Measurements from ENCODE around the gene ZCCHC18. TPM values are rescaled to one million over a fixed set of nuclear protein-coding genes. Genes with fewer than 3 reads are reported as not detected.
A peak's percentile ranks its signal among the peaks of the same experiment; 100 is the strongest.
"Not testable (repeated sequence)": the region's sequence is repeated elsewhere in the genome, so short reads cannot be mapped to it uniquely, and the experiment has no call there.

ZCCHC18 gene
- total RNA-seq (0.56 and 0.57 TPM in 2 replicates), polyA plus RNA-seq (1.2 and 5.7 TPM in 2 replicates)

GRCh38 chrX:104112326-104112951 lies at the start of gene ZCCHC18:
TSS of gene ZCCHC18 (plus strand) at chrX:104112523. CDS start at chrX:104114112, 1,589 bp downstream.
- no peaks in the 10 kb centered on the region for H3K27me3 ChIP-seq
- TF ChIP-seq CTCF (IDR thresholded peaks at IDR 0.05; ENCODE audit: poor library complexity), result no peak
- no peak for TF ChIP-seq EZH2phosphoT487 (IDR thresholded peaks at IDR 0.05; ENCODE audit: low read depth, severe bottlenecking, unreplicated experiment)
- H4K20me1 ChIP-seq (ENCODE audit: insufficient read depth, poor library complexity, severe bottlenecking), result no peaks in the 10 kb centered on the region
- no peaks in the 10 kb centered on the region for H3K9me2 ChIP-seq (replicated peaks; ENCODE audit: insufficient read depth)
- no peaks in the 10 kb centered on the region for H3K4me1 ChIP-seq (ENCODE audit: insufficient read depth)
- no peaks in the 10 kb centered on the region for H3K36me3 ChIP-seq (replicated peaks; ENCODE audit: insufficient read depth, low read depth)
- H3K79me2 ChIP-seq, result no peaks in the 10 kb centered on the region
- no peaks in the 10 kb centered on the region for H3K9me3 ChIP-seq (ENCODE audit: low read depth)
- peak; percentile 58 for DNase-seq (ENCODE audit: low spot score)
- H3K4me3 ChIP-seq, result peak within 1 kb of the TSS; percentile 58
- H3K27ac ChIP-seq, result peak within 1 kb of the TSS; percentile 92
- peak within 1 kb of the TSS; percentile 84 for H3K4me2 ChIP-seq
- 39% methylated on average over 56 of the region's 67 CpGs for WGBS (ENCODE audit: low lambda C conversion rate, missing lambda C conversion rate)
- peak within 1 kb of the TSS; percentile 66 for H2AFZ ChIP-seq

- H2AFZ ChIP-seq; H3K4me2 ChIP-seq; H3K9me3 ChIP-seq (ENCODE audit: low read depth); H4K20me1 ChIP-seq (ENCODE audit: insufficient read depth, poor library complexity, severe bottlenecking); H3K4me1 ChIP-seq (ENCODE audit: insufficient read depth); H3K9me2 ChIP-seq (replicated peaks; ENCODE audit: insufficient read depth); H3K36me3 ChIP-seq (replicated peaks; ENCODE audit: insufficient read depth, low read depth); H3K27ac ChIP-seq; H3K4me3 ChIP-seq; DNase-seq (ENCODE audit: low spot score); H3K79me2 ChIP-seq; H3K27me3 ChIP-seq: not testable (repeated sequence)
- WGBS (ENCODE audit: low lambda C conversion rate, missing lambda C conversion rate), result 98% methylated on average over 8 of the region's 18 CpGs
These were observed 49.7 kb upstream of the ZCCHC18 start for GRCh38 chrX:104062636-104063035.

GRCh38 chrX:104075778-104076445 lies 36.4 kb upstream of the ZCCHC18 start, which contains the start of gene TMSB15C:
TSS of gene TMSB15C (minus strand) at chrX:104076236.
- H4K20me1 ChIP-seq (ENCODE audit: insufficient read depth, poor library complexity, severe bottlenecking); H3K9me3 ChIP-seq (ENCODE audit: low read depth); H3K36me3 ChIP-seq (replicated peaks; ENCODE audit: insufficient read depth, low read depth); H3K27me3 ChIP-seq; H3K9me2 ChIP-seq (replicated peaks; ENCODE audit: insufficient read depth); DNase-seq (ENCODE audit: low spot score); H3K79me2 ChIP-seq; H3K4me3 ChIP-seq; H2AFZ ChIP-seq; H3K4me1 ChIP-seq (ENCODE audit: insufficient read depth); H3K27ac ChIP-seq; H3K4me2 ChIP-seq: not testable (repeated sequence)
- WGBS (ENCODE audit: low lambda C conversion rate, missing lambda C conversion rate), result no CpG with 5 or more reads among the region's 46 CpGs

- not testable (repeated sequence) for H3K9me3 ChIP-seq (ENCODE audit: low read depth); H3K27me3 ChIP-seq; H3K4me3 ChIP-seq; H3K9me2 ChIP-seq (replicated peaks; ENCODE audit: insufficient read depth); H3K4me1 ChIP-seq (ENCODE audit: insufficient read depth); H3K27ac ChIP-seq; DNase-seq (ENCODE audit: low spot score); H3K4me2 ChIP-seq; H3K79me2 ChIP-seq; H2AFZ ChIP-seq; H3K36me3 ChIP-seq (replicated peaks; ENCODE audit: insufficient read depth, low read depth); H4K20me1 ChIP-seq (ENCODE audit: insufficient read depth, poor library complexity, severe bottlenecking)
- WGBS (ENCODE audit: low lambda C conversion rate, missing lambda C conversion rate), result no CpG with 5 or more reads among the region's 6 CpGs
These were observed 34.5 kb upstream of the ZCCHC18 start for GRCh38 chrX:104077854-104078253.

- Histone ChIP-seq H3K9me3 (ENCODE audit: low read depth) (no peaks in the 10 kb centered on the region), H2AFZ (no peak overlapping the region), H4K20me1 (ENCODE audit: insufficient read depth, poor library complexity, severe bottlenecking) (no peaks in the 10 kb centered on the region), H3K4me3 (no peak overlapping the region), H3K36me3 (replicated peaks; ENCODE audit: insufficient read depth, low read depth) (no peaks in the 10 kb centered on the region), H3K4me1 (ENCODE audit: insufficient read depth) (no peaks in the 10 kb centered on the region), H3K79me2 (no peaks in the 10 kb centered on the region), H3K27ac (no peak overlapping the region), H3K27me3 (no peaks in the 10 kb centered on the region), H3K4me2 (no peak overlapping the region), H3K9me2 (replicated peaks; ENCODE audit: insufficient read depth) (no peaks in the 10 kb centered on the region)
- DNase-seq (ENCODE audit: low spot score), result no peak
- TF ChIP-seq EZH2 (IDR thresholded peaks at IDR 0.05; ENCODE audit: borderline replicate concordance), result no peak
- 67% methylated on average over 4 of the region's 4 CpGs for WGBS (ENCODE audit: low lambda C conversion rate, missing lambda C conversion rate)
These were observed 28.3 kb upstream of the ZCCHC18 start for GRCh38 chrX:104084063-104084462.

Data from hepatocyte (in vitro differentiated cells).